HEK293T (cell line): ENCODE data around the gene TMEM87B.

Experiments used
- ARNT ChIP-seq: fragments of 450-650 bp; IDR thresholded peaks from 2 replicates; pipeline ENCODE4 v1.6.1; 2017; ENCODE audit warnings: mild to moderate bottlenecking
- ELF4 ChIP-seq: fragments of 450-650 bp; IDR thresholded peaks from 2 replicates; pipeline ENCODE4 v1.6.1; 2017; ENCODE audit warnings: antibody characterized with exemption
- FOXK2 ChIP-seq: fragments of 450-650 bp; IDR thresholded peaks from 2 replicates; pipeline ENCODE4 v1.6.1; 2016; ENCODE audit warnings: mild to moderate bottlenecking
- HDGF ChIP-seq: fragments of 450-650 bp; IDR thresholded peaks from 2 replicates; pipeline ENCODE4 v1.6.1; 2017; ENCODE audit warnings: antibody characterized with exemption, borderline replicate concordance
- NFRKB ChIP-seq: fragments of 450-650 bp; IDR thresholded peaks from 2 replicates; pipeline ENCODE4 v1.6.1; 2016; ENCODE audit warnings: mild to moderate bottlenecking, moderate library complexity
- SP1 ChIP-seq: fragments of 450-650 bp; IDR thresholded peaks from 2 replicates; pipeline ENCODE4 v1.6.1; 2017
- SUZ12 ChIP-seq: fragments of 450-650 bp; IDR thresholded peaks from 2 replicates; pipeline ENCODE4 v1.6.1; 2016; ENCODE audit warnings: mild to moderate bottlenecking
- TARDBP ChIP-seq: fragments of 450-650 bp; IDR thresholded peaks from 2 replicates; pipeline ENCODE4 v1.6.1; 2016
- ZNF384 ChIP-seq: fragments of 450-650 bp; IDR thresholded peaks from 2 replicates; pipeline ENCODE4 v1.6.1; 2016
- TF ChIP-seq, protein P1 (sequence below): fragments of 450-650 bp; IDR thresholded peaks from 2 replicates; pipeline ENCODE4 v1.6.1; 2016

DNA sequence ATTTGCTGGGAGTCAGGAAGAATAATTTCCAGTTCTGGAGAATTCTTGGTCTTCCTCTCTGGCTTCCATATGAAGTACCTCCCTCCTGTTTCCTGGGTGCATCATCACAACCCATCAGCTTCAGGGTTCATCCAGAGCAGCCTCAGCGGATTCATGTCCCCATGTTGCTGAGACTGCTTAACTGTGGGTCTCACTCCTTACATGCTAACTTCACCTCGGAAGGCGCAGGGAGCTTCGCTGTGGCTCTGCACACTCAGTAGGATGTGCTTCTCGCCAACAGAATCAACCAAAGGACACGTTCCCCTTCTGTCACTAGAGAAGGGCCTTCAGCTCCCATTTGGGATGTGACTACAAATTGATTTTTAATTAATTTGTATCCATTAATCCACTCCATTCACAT is 107.3 kb downstream of the TMEM87B start:
- TF ChIP-seq ARNT (no peak), ZNF384 (no peak), TARDBP (no peak), NFRKB (no peak), SP1 (no peak), ELF4 (no peak), HDGF (no peak), SUZ12 (no peak), FOXK2 (no peak)
- TF ChIP-seq, protein P1, sequence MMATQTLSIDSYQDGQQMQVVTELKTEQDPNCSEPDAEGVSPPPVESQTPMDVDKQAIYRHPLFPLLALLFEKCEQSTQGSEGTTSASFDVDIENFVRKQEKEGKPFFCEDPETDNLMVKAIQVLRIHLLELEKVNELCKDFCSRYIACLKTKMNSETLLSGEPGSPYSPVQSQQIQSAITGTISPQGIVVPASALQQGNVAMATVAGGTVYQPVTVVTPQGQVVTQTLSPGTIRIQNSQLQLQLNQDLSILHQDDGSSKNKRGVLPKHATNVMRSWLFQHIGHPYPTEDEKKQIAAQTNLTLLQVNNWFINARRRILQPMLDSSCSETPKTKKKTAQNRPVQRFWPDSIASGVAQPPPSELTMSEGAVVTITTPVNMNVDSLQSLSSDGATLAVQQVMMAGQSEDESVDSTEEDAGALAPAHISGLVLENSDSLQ = no peak
